Neural cell (in vitro differentiated cells): Measurements from ENCODE around the gene SV2B.

Experiments
- POLR2AphosphoS5 ChIP-seq: IDR thresholded peaks from 2 replicates; pipeline ENCODE4 v1.6.1; 2012
- TF ChIP-seq, protein P1 (sequence below): fragments of 450-650 bp; IDR thresholded peaks from 2 replicates; pipeline ENCODE4 v1.5.1; 2014; ENCODE audit warnings: antibody characterized with exemption, mild to moderate bottlenecking, moderate library complexity; ENCODE audit not compliant: poor library complexity, severe bottlenecking

DNA sequence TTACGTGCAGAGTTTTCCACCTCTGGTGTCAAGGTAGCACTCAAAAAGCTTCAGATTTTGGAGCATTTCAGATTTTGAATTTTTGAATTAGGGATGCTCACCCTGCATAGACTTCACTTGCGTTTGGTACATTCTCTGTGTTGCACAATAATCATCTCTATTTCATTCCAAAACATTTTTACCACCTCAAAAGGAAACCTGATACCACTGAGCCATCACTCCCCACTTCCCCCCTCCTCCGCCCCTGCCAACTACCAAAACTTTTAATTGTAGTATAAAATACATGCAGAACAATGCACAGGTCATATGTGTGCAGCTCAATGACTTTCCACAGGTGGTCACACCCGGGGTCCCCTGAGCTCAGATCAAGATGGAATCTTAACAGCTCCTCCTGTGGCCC is 208.8 kb downstream of the SV2B start:
- TF ChIP-seq POLR2AphosphoS5 = no peak
- TF ChIP-seq, protein P1, sequence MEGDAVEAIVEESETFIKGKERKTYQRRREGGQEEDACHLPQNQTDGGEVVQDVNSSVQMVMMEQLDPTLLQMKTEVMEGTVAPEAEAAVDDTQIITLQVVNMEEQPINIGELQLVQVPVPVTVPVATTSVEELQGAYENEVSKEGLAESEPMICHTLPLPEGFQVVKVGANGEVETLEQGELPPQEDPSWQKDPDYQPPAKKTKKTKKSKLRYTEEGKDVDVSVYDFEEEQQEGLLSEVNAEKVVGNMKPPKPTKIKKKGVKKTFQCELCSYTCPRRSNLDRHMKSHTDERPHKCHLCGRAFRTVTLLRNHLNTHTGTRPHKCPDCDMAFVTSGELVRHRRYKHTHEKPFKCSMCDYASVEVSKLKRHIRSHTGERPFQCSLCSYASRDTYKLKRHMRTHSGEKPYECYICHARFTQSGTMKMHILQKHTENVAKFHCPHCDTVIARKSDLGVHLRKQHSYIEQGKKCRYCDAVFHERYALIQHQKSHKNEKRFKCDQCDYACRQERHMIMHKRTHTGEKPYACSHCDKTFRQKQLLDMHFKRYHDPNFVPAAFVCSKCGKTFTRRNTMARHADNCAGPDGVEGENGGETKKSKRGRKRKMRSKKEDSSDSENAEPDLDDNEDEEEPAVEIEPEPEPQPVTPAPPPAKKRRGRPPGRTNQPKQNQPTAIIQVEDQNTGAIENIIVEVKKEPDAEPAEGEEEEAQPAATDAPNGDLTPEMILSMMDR = no peak
